Measurements from ENCODE around the gene MRPS22. TPM values are rescaled to one million over a fixed set of nuclear protein-coding genes. Genes with fewer than 3 reads are reported as not detected.

The MRPS22 gene
- total RNA-seq, 4 donors from 2014 or later, result 44.0 to 51.0 (median 46.8) TPM

DNA sequence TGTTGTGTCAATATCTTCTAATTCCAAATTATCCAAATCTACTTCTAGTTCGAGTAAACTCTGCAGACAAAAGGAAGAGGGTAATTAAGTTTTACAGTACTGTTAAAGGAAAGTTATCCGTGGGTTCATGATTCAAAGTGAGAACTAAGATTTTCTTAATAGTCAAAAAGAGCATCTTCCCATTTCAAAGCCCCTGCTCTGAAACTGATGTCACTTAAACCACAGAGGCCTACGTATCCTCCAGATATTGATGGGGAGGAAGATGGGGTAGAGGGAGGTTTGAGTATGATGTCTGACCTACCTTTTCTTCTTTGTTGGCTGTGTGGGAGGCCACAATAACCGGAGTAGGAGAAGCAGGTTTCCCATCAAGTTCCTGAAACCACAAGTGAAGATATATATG lies 14.1 kb downstream of the MRPS22 start:
- Histone ChIP-seq H3K9me3 (no peaks in the 10 kb centered on the region), H3K27ac (no peak overlapping the region), H3K4me1 (no peaks in the 10 kb centered on the region), H3K36me3 (peaks cover 91% of the 10 kb centered on the region), H3K4me3 (no peak overlapping the region), H3K27me3 (no peaks in the 10 kb centered on the region)
- TF ChIP-seq POLR2AphosphoS5 (IDR thresholded peaks at IDR 0.05), result no peak
- TF ChIP-seq, protein P1, sequence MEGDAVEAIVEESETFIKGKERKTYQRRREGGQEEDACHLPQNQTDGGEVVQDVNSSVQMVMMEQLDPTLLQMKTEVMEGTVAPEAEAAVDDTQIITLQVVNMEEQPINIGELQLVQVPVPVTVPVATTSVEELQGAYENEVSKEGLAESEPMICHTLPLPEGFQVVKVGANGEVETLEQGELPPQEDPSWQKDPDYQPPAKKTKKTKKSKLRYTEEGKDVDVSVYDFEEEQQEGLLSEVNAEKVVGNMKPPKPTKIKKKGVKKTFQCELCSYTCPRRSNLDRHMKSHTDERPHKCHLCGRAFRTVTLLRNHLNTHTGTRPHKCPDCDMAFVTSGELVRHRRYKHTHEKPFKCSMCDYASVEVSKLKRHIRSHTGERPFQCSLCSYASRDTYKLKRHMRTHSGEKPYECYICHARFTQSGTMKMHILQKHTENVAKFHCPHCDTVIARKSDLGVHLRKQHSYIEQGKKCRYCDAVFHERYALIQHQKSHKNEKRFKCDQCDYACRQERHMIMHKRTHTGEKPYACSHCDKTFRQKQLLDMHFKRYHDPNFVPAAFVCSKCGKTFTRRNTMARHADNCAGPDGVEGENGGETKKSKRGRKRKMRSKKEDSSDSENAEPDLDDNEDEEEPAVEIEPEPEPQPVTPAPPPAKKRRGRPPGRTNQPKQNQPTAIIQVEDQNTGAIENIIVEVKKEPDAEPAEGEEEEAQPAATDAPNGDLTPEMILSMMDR (IDR thresholded peaks at IDR 0.05), result no peak
- no peak for TF ChIP-seq EP300 (IDR thresholded peaks at IDR 0.05)
- no peak for TF ChIP-seq POLR2A (IDR thresholded peaks at IDR 0.05)
- 77% methylated on average over 4 of the region's 4 CpGs for WGBS
- DNase-seq (ENCODE audit: low spot score in 2 of 2), result no peak

DNA sequence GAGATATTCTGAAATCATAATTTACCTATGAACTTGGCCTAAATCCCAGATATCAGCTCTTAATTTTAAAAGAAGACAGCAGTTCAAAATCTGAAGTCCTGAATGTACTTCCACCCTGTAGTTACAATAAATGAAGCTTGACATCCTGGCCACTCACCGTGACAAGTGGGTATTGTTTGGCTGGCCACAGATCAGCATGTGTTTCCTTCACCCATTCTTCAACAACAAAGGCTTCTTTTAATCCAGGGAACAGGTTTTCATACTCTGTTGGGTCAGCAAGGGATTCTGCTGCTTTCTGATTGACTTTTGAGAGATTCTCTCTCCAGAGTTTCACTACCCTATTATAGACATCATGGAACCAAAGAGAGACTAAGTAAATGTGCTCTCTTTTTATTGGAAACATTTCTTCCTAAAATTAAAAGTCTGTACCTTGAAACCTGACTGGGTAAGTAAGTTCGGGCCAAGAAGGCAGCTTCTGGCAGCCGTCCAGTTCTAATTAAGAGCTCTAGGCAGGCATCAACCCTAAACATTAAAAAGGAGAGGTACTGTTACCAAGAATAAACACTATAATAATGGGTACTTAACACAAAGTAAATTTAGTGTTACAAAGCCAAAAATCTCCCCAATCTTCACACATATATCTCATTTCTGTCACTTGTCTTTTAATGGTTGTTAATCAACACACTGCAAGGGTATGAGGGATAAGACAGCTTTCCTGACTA lies 15.2 kb downstream of the MRPS22 start:
- WGBS, result 50% methylated on average over 3 of the region's 3 CpGs
- Histone ChIP-seq H3K9me3 (no peaks in the 10 kb centered on the region), H3K27ac (no peak overlapping the region), H3K4me1 (no peaks in the 10 kb centered on the region), H3K4me3 (no peak overlapping the region), H3K27me3 (no peaks in the 10 kb centered on the region), H3K36me3 (peaks cover 94% of the 10 kb centered on the region)
- TF ChIP-seq POLR2AphosphoS5 (IDR thresholded peaks at IDR 0.05), result no peak
- TF ChIP-seq, protein P1 (IDR thresholded peaks at IDR 0.05), result no peak
- no peak for TF ChIP-seq POLR2A (IDR thresholded peaks at IDR 0.05)
- TF ChIP-seq EP300 (IDR thresholded peaks at IDR 0.05), result no peak
- no peak for DNase-seq (ENCODE audit: low spot score in 2 of 2)

DNA sequence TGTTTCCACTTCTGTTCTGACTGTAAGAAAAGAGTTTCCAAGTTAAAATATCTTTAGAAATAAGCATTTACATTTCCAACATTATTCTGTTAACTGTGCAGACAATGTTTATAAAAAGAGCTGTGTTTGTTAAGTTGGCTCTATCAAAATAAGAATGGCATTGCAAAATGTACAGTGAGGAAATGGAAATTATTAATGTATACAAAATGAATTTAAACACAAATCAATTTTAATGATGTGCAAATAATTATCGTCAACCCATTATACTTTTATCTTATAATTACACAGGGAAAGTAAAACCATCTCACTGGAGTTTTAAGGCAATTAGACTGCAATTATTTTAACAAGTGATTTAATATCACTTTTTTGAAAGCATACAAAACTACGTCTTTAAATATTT lies 17.5 kb downstream of the MRPS22 start:
- Histone ChIP-seq H3K27ac (no peak overlapping the region), H3K36me3 (peaks cover 95% of the 10 kb centered on the region), H3K4me1 (no peaks in the 10 kb centered on the region), H3K27me3 (no peaks in the 10 kb centered on the region), H3K4me3 (no peak overlapping the region), H3K9me3 (no peaks in the 10 kb centered on the region)
- TF ChIP-seq POLR2A (IDR thresholded peaks at IDR 0.05), result no peak
- WGBS, result 85% methylated on average over 2 of the region's 2 CpGs
- no peak for DNase-seq (ENCODE audit: low spot score in 2 of 2)

DNA sequence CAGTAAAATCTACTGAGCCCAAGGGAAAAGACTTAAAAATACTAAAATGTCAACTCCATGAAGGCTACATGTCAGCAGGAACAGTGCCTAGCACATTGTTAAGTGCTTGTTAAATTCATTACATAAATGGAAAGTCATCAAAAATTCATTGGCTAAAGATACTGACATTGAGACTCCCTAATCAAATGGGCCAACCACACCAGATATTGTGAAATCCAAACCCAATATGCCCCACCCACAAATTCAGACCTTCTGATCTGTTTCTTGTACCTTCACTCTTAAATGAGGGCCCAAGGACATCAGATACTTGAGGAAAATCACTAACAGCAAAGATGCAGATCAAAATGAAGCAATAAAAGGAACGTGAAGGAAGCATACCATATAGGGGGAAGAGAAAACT lies 20.7 kb downstream of the MRPS22 start:
- H3K27ac ChIP-seq, result no peak overlapping the region
- no peaks in the 10 kb centered on the region for H3K9me3 ChIP-seq
- peaks cover 95% of the 10 kb centered on the region for H3K36me3 ChIP-seq
- H3K4me3 ChIP-seq, result no peak overlapping the region
- no peaks in the 10 kb centered on the region for H3K27me3 ChIP-seq
- no peaks in the 10 kb centered on the region for H3K4me1 ChIP-seq
- no peak for DNase-seq (ENCODE audit: low spot score in 2 of 2)
- 96% methylated on average over 1 of the region's 1 CpG for WGBS
- TF ChIP-seq EP300 (IDR thresholded peaks at IDR 0.05), result no peak
- no peak for TF ChIP-seq POLR2A (IDR thresholded peaks at IDR 0.05)
- TF ChIP-seq POLR2AphosphoS5 (IDR thresholded peaks at IDR 0.05), result no peak
- TF ChIP-seq, protein P1 (IDR thresholded peaks at IDR 0.05), result no peak

DNA sequence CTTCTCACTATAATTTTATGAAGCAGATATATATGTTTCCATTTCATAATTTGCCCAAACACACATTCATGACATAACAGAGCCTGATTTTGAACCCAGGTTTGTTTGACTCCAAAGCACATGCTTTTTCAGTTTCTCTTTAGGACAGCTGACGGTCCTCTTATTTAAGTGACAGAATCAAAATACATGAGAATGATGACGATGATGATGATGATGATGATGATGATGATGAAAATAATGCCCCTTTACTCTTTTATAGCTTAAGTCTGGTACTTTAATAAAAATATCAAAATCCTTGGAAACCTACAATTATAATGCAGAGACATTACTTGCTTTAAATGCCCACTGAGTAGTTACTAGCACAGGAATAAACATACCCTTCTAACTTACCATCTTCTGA lies 30.3 kb downstream of the MRPS22 start:
- H3K27me3 ChIP-seq, result no peaks in the 10 kb centered on the region
- H3K4me1 ChIP-seq, result no peaks in the 10 kb centered on the region
- no peak for DNase-seq (ENCODE audit: low spot score in 2 of 2)
- no peak overlapping the region for H3K27ac ChIP-seq
- no peak overlapping the region for H3K4me3 ChIP-seq
- H3K9me3 ChIP-seq, result no peaks in the 10 kb centered on the region
- WGBS, result 97% methylated on average over 2 of the region's 2 CpGs
- TF ChIP-seq POLR2A (IDR thresholded peaks at IDR 0.05) (no peak), EP300 (IDR thresholded peaks at IDR 0.05) (no peak), POLR2AphosphoS5 (IDR thresholded peaks at IDR 0.05) (no peak)
- TF ChIP-seq, protein P1 (IDR thresholded peaks at IDR 0.05), result no peak
- peaks cover 89% of the 10 kb centered on the region for H3K36me3 ChIP-seq

All from suprapubic skin (tissue), 4 donors.